HG03460 (cell line): ENCODE results near the gene KRTAP10-8.
"Not testable (repeated sequence)": the region's sequence is repeated elsewhere in the genome, so short reads cannot be mapped to it uniquely, and the experiment has no call there.

Experiments
- ATAC-seq: cut with Tn5 transposase; IDR thresholded peaks from one replicate; pipeline ENCODE4 v1.9.1; 2021; ENCODE audit not compliant: unreplicated experiment

Gene KRTAP10-8

GRCh38 chr21:44579056-44579832 is 32.6 kb upstream of the KRTAP10-8 start:
- ATAC-seq, result no peak

- ATAC-seq, result no peak
Measured at GRCh38 chr21:44579833-44580144, 32.1 kb upstream of the KRTAP10-8 start.

GRCh38 chr21:44580231-44580821 is 31.6 kb upstream of the KRTAP10-8 start, which contains the start of gene KRTAP10-5:
KRTAP10-5 (minus strand) TSS chr21:44580604; CDS start chr21:44580578, 26 bp downstream.
- not testable (repeated sequence) for ATAC-seq

GRCh38 chr21:44581158-44581557 is 30.7 kb upstream of the KRTAP10-8 start:
- ATAC-seq, result no peak

GRCh38 chr21:44582055-44582454 is 29.8 kb upstream of the KRTAP10-8 start:
- ATAC-seq, result no peak

- no peak for ATAC-seq
Measured at GRCh38 chr21:44583089-44583799, 28.6 kb upstream of the KRTAP10-8 start.

DNA sequence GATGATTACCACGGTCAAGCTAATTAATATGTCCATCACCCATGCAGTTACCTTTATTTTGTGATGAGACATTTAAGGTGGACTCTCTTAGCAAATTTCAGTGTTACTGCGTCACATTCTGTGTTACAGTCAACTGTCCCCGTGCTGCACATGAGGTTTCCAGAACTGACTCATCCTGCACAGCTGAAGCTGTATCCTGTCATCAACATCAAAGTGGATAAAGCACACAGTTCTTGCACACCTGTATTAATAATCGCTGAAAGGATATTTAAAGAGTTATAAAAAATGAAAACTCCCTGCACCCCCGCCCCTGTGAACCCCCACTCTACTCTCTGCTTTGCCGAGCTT is 28.1 kb upstream of the KRTAP10-8 start:
- no peak for ATAC-seq

DNA sequence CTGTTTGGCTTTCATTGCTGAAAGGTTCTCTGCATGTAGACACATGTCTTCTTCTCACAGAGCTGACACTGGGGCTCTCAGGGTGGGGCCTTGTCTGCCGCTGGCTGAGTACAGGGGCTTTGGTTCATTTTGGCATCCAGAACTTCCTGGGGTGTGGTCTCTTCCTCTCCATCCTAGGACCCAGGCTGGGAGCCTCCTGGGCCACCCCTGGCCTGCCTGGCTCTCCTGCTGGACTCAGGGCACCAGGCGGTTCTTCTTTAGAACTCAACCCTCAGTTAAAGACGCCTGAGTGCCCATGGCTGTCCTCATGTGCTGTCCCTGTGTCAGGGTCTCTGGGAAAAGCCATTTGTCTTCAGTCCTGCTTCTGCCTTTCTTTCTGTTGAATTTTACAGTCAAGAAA is 26.0 kb upstream of the KRTAP10-8 start:
- ATAC-seq, result no peak

- ATAC-seq, result no peak
Measured at GRCh38 chr21:44589094-44589493, 22.8 kb upstream of the KRTAP10-8 start.

DNA sequence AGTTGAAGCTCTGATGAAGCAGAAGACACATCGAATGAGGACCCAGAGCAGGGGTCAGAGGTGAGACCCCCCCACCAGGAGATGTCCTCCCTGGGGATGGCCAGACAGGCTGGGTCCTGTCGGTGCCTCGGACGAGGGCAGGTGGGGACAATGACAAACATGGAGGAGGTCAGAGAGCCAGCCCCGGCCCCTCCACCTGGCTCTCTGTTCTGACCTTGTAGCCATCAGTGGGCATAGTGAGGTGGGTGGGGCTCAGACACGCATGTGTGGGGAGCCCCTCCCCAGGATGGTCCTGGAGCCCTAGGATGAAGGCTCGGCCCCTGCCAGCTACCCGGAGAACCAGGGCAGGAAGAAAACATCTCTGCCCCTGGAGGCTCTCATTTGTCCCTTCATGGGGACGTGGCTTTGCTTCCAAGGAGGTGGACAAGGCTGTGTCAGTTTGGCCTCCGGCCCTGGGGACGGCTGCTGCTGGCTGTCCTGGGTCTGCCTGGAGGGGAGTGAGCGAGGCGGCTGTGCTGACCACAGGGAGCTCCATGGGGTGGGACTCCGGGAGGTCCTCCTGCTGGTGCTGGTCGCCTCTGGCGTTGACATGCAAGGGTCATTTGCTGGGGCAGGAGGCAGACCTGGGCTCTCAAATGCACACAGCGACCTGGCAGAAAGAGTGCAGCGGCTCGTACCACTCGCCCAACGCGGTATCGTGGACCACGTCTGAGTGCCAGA is 22.1 kb upstream of the KRTAP10-8 start:
- ATAC-seq, result no peak

DNA sequence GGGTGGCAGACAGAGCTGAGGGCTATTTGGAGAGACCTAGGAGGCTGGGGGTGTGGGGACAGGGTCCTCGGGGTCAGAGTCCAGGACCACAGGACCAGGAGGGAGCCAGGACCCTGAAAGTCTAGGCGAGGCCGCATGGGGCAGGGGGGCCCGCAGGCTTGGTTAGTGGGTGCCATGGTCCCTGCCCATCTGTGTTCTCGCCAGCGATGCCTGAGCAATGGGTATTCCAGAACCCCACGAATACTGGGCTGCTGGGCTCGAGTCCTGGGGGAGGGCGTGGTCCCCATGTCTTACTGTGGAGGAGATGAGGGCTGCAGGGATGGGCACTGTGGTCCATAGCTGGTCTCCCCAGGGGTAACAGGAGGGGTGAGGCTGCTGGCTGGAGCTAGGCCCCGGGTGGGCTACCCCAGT is 21.6 kb upstream of the KRTAP10-8 start:
- no peak for ATAC-seq

DNA sequence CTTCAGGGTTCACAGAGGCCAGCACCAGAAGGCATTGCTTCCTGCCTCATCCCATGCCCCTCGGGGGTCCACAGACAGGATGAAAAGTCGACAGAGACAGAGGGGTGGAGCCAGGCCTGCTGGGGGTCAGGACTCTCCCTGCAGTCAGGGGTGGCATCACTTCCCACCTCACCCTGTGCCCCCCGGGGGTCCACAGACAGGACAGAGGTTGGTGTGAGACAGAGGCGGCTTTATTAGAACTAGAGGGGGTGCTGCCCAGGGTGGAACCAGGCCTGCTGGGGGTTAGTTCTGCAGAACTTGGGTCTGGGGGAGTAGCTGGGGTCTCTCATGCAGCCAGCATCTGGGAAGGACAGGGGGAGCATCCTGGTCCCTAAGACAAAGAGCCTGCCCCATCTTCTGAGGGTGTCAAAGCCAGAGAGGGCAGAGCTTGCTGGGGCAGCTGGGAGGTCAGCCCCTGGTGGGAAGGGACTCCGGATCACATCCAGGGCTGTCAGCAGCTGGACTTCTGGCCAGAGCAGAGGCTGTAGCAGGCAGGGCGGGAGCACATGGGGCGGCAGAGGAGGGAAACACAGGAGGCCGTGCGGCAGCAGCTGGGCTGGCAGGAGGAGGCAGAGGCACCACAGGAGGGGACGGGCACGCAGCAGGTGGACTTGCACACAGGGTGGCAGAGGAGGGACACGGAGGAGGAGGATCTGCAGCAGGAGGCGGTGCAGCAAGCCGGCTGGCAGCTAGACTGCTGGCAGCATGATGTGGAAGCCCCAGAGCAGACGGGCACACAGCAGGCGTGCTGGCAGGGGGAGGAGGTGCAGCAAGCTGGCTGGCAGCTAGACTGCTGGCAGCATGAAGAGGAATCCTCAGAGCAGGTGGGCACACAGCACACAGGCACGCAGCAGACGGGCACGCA is 20.7 kb upstream of the KRTAP10-8 start:
- ATAC-seq, result not testable (repeated sequence)

GRCh38 chr21:44591801-44592130 is 20.1 kb upstream of the KRTAP10-8 start:
- not testable (repeated sequence) for ATAC-seq

- ATAC-seq, result no peak
Measured at GRCh38 chr21:44592446-44593311, 19.2 kb upstream of the KRTAP10-8 start, which contains the start of gene KRTAP10-6. KRTAP10-6 (minus strand) TSS chr21:44592505; CDS start chr21:44592484, 21 bp downstream.

DNA sequence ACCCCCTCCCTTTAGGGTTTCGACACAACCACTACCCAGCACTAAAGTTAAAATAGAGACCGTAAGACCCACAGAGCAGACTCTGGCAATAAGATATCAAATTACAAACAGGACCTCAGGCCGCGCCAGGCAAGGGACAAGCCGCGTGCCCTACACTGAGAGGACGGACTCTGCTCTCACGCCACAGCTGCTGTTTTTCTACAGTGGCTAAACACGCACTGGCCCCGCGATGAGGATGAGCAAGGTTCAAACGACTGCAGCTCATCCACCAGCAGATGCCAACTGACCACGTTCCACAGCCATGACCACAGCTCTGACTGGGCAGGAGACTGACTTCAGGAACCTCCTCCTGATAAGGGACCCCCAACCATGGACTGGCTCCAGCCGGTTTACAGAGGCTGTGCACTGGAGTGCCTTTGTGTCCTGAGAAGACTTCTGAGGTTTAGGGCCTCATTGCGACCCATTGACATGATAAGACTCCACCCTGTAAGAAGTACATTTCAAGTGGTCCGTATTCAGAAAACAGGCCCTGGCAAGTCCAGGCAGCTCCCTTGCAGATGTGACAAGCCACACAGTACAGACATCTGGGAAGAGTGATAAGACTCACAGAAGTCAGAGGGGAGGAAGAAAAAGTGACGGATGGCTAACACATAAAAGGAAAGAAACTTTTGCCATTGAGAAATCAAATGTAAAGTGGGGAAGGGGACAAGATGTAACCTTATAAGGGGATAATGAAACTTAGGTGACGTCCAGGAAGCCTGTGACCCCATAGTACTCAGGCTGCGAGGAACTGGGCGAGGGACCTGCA is 18.1 kb upstream of the KRTAP10-8 start:
- no peak for ATAC-seq

DNA sequence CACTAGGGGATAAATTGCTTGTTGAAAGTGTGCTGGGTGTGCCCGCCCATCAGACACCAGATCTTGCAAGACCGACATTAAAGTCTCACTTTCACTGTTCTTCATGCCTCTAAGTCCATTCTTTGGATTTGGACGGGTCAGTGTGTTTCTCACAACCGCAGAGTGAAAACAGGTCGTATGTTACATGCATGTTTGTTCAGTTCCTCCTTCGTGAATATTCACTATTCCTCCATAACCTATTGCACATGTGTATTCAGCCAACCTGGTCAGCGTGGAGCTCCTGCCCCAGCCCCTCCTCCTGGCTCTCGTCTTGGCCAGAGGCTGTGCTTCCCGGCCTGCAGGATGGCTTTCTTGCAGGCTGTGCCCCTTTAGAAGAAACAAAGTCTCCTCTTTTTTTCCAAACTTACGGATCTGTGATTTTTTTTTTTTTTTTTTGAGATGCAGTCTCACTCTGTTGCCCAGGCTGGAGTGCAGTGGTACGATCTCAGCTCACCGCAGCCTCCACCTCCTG is 17.4 kb upstream of the KRTAP10-8 start:
- no peak for ATAC-seq

DNA sequence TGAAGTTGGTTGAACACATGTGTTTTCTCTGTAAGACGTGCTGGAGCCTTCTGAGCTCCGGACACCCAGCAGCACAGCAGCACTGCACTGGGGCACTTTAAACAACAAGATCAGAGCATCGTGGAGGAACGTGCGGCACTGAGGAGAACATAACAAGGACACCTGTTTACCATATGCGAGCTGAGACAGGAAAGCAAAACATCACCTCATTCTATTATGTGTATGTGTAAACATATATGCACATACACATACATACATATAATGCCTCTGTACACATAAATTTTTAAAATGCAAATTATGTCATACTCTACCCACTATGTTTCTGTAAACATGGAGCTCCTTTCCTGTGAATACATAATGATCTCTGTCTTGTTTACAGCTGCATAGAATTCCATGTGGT is 16.4 kb upstream of the KRTAP10-8 start:
- no peak for ATAC-seq

DNA sequence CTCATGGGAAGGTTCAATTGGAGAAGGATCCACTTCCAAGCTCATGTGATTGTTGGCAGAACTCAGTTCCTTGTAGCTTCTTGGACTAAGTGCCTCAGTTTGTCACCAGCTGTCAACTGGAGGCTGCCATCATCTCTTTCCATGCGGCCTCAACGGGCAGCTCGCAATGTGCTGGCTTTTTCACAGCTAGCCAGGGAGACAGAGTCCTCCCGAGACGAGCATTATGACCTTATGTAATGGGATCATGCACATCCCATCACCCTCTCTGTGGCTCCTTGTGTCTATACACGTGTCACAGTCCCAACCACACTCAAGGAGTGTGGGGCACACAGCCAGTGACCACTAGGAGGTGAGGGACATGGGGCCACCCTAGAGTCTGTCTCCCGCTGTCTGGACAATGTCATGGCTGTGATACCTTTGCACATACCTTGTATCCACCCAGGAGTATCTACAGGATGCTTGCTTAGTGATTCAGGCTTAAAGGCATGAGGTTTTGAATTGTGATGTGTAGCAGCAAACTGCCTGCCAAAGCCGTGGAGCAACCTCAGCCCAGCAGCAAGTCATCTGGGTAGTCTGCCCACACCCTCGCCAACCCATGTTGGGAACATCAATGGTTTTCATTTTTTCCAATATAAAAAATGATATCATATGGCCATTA is 15.7 kb upstream of the KRTAP10-8 start:
- ATAC-seq, result no peak
